GM12872 (cell line): Measurements from ENCODE around the gene INMT.

Experiments used
- CTCF ChIP-seq: IDR thresholded peaks from 3 replicates; pipeline ENCODE4 v1.5.1; 2011; ENCODE audit warnings: low read depth, mild to moderate bottlenecking, low read length, moderate library complexity; ENCODE audit not compliant: insufficient read depth

Gene INMT

GRCh38 chr7:30743371-30744074, 8.4 kb upstream of the INMT start:
- 0 out of 3 replicates have a peak, but pooled peaks have one; percentile 17 for TF ChIP-seq CTCF

- no peak for TF ChIP-seq CTCF
Measured at GRCh38 chr7:30744075-30744417, 7.9 kb upstream of the INMT start.

GRCh38 chr7:30745261-30745941, 6.5 kb upstream of the INMT start:
- TF ChIP-seq CTCF, result no peak

GRCh38 chr7:30750010-30750409, 1.9 kb upstream of the INMT start:
- TF ChIP-seq CTCF, result no peak

GRCh38 chr7:30750683-30751650, 968 bp upstream of the INMT start:
- TF ChIP-seq CTCF, result no peak

- no peak for TF ChIP-seq CTCF
Measured at GRCh38 chr7:30752484-30752883, 549 bp downstream of the INMT start.

GRCh38 chr7:30752979-30753378, 1.0 kb downstream of the INMT start:
- no peak for TF ChIP-seq CTCF
